ENCODE results near the gene KRTAP20-4. TPM values are rescaled to one million over a fixed set of nuclear protein-coding genes. Genes with fewer than 3 reads are reported as not detected.

KRTAP20-4 gene
- total and polyA plus RNA-seq, 10 of the 15 experiments (the other 5 are each of a cell fraction or from before 2014, with no cell fraction given) = not detected

DNA sequence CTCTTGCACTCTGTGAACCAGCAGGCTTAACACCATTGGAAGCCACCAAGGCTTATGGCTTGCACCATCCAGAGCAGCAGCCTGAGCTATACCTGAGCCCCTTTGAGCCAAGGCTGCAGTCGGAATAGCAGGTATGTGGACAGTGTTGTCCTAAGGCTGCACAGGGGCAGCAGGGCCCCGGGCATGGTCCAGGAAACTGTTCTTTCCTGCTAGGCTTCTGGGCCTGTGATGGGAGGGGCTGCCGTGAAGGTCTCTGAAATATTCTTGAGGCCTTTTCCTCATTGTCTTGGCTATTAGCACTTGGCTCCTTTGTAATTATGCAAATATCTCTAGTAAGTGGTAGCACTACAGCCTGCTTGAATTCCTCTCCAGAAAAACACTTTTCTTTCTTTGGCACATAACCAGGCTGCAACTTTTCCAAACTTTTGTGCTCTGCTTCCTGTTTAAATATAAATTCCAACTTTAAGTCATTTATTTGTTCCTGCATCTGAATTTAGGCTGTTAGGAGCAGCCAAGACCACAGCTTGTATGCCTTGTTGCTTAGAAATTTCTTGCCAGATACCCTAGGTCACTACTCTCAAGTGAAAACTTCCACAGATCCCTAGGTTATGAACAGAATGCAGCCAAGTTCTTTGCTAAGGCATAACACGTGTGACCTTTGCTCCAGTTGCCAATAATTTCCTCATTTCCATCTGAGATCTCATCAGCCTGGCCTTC, 5.2 kb downstream of the KRTAP20-4 start:
- H3K27ac ChIP-seq (ENCODE audit: control insufficient read depth, insufficient read depth) = no peak overlapping the region
- ChIA-PET POLR2A (no interaction called here), CTCF (no interaction called here), RAD21 (ENCODE audit: unreplicated experiment) (no interaction called here), SMC1A (ENCODE audit: uncharacterized antibody, unreplicated experiment) (no interaction called here)
- no TSS peak for BruUV-seq (replicated peaks)
- no peaks in the 10 kb centered on the region for H3K36me3 ChIP-seq (ENCODE audit: control insufficient read depth in 2 of 2, insufficient read depth in 2 of 2, low read length in 1 of 2)
- no peak overlapping the region for H3K4me3 ChIP-seq
- no peaks in the 10 kb centered on the region for H3K4me1 ChIP-seq (ENCODE audit: control insufficient read depth, insufficient read depth, low read length)
- H3K9me3 ChIP-seq (replicated peaks; ENCODE audit: control insufficient read depth, insufficient read depth, low read length) = no peaks in the 10 kb centered on the region; the same call in 2 of the 3 replicates
- in situ Hi-C loops (cut with MboI) = no loop called here
- TF ChIP-seq USF2 (IDR thresholded peaks at IDR 0.05; ENCODE audit: borderline replicate concordance, low read depth, low read length) (no peak), SPI1 (IDR thresholded peaks at IDR 0.05; ENCODE audit: borderline replicate concordance, insufficient read depth, low read depth, low read length) (no peak), EP300 (IDR thresholded peaks at IDR 0.05; ENCODE audit: borderline replicate concordance in 1 of 2, control insufficient read depth in 1 of 2, low read depth in 2 of 2, low read length in 2 of 2) (no peak), RELA (IDR thresholded peaks at IDR 0.05; ENCODE audit: borderline replicate concordance, partially characterized antibody) (no peak), RFX5 (IDR thresholded peaks at IDR 0.05; ENCODE audit: low read depth, low read length) (no peak), TCF12 (IDR thresholded peaks at IDR 0.05; ENCODE audit: low read depth, low read length) (no peak), SREBF1 (IDR thresholded peaks at IDR 0.05; ENCODE audit: low read length) (no peak)
- TF ChIP-seq, protein P1, sequence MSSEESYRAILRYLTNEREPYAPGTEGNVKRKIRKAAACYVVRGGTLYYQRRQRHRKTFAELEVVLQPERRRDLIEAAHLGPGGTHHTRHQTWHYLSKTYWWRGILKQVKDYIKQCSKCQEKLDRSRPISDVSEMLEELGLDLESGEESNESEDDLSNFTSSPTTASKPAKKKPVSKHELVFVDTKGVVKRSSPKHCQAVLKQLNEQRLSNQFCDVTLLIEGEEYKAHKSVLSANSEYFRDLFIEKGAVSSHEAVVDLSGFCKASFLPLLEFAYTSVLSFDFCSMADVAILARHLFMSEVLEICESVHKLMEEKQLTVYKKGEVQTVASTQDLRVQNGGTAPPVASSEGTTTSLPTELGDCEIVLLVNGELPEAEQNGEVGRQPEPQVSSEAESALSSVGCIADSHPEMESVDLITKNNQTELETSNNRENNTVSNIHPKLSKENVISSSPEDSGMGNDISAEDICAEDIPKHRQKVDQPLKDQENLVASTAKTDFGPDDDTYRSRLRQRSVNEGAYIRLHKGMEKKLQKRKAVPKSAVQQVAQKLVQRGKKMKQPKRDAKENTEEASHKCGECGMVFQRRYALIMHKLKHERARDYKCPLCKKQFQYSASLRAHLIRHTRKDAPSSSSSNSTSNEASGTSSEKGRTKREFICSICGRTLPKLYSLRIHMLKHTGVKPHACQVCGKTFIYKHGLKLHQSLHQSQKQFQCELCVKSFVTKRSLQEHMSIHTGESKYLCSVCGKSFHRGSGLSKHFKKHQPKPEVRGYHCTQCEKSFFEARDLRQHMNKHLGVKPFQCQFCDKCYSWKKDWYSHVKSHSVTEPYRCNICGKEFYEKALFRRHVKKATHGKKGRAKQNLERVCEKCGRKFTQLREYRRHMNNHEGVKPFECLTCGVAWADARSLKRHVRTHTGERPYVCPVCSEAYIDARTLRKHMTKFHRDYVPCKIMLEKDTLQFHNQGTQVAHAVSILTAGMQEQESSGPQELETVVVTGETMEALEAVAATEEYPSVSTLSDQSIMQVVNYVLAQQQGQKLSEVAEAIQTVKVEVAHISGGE (CRISPR knock-in tag; IDR thresholded peaks at IDR 0.05) = no peak
- TF ChIP-seq, protein P2, sequence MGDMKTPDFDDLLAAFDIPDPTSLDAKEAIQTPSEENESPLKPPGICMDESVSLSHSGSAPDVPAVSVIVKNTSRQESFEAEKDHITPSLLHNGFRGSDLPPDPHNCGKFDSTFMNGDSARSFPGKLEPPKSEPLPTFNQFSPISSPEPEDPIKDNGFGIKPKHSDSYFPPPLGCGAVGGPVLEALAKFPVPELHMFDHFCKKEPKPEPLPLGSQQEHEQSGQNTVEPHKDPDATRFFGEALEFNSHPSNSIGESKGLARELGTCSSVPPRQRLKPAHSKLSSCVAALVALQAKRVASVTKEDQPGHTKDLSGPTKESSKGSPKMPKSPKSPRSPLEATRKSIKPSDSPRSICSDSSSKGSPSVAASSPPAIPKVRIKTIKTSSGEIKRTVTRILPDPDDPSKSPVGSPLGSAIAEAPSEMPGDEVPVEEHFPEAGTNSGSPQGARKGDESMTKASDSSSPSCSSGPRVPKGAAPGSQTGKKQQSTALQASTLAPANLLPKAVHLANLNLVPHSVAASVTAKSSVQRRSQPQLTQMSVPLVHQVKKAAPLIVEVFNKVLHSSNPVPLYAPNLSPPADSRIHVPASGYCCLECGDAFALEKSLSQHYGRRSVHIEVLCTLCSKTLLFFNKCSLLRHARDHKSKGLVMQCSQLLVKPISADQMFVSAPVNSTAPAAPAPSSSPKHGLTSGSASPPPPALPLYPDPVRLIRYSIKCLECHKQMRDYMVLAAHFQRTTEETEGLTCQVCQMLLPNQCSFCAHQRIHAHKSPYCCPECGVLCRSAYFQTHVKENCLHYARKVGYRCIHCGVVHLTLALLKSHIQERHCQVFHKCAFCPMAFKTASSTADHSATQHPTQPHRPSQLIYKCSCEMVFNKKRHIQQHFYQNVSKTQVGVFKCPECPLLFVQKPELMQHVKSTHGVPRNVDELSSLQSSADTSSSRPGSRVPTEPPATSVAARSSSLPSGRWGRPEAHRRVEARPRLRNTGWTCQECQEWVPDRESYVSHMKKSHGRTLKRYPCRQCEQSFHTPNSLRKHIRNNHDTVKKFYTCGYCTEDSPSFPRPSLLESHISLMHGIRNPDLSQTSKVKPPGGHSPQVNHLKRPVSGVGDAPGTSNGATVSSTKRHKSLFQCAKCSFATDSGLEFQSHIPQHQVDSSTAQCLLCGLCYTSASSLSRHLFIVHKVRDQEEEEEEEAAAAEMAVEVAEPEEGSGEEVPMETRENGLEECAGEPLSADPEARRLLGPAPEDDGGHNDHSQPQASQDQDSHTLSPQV (IDR thresholded peaks at IDR 0.05) = no peak
- H3K9ac ChIP-seq (ENCODE audit: control insufficient read depth, insufficient read depth, low read length) = no peak overlapping the region
- no peak overlapping the region for H2AFZ ChIP-seq (ENCODE audit: control insufficient read depth, low read depth, low read length)
- DNase-seq (ENCODE audit: low read depth, low spot score) (no peak), FAIRE-seq (no peak), ATAC-seq (no peak)
- H3K4me2 ChIP-seq (ENCODE audit: control insufficient read depth, insufficient read depth) = no peak overlapping the region
- WGBS (ENCODE audit: insufficient coverage, insufficient replicate concordance, low lambda C conversion rate, missing lambda C conversion rate) = 10% methylated on average over 4 of the region's 4 CpGs
- intact Hi-C loops (cut with micrococcal nuclease; ENCODE audit: unreplicated experiment) = no loop called here
- no peaks in the 10 kb centered on the region for H3K79me2 ChIP-seq (ENCODE audit: control insufficient read depth, insufficient read depth, low read length)
- no peaks in the 10 kb centered on the region for H4K20me1 ChIP-seq (ENCODE audit: control insufficient read depth, insufficient read depth)
- H3K27me3 ChIP-seq (replicated peaks in 1 of 2; ENCODE audit: control insufficient read depth in 2 of 2, insufficient read depth in 2 of 2, low read length in 1 of 2) = no peaks in the 10 kb centered on the region
